Measurements from ENCODE around the gene CCDC77. TPM values are rescaled to one million over a fixed set of nuclear protein-coding genes. Genes with fewer than 3 reads are reported as not detected.
A peak's percentile ranks its signal among the peaks of the same experiment; 100 is the strongest.

CCDC77 gene
- total RNA-seq (ENCODE audit: unreplicated experiment) = 17.1 TPM
- long read RNA-seq, partial matches to known transcripts = 3 of 11 reads
- long read RNA-seq, other reads (novel, unspliced or antisense) = 5 of 11 reads

DNA sequence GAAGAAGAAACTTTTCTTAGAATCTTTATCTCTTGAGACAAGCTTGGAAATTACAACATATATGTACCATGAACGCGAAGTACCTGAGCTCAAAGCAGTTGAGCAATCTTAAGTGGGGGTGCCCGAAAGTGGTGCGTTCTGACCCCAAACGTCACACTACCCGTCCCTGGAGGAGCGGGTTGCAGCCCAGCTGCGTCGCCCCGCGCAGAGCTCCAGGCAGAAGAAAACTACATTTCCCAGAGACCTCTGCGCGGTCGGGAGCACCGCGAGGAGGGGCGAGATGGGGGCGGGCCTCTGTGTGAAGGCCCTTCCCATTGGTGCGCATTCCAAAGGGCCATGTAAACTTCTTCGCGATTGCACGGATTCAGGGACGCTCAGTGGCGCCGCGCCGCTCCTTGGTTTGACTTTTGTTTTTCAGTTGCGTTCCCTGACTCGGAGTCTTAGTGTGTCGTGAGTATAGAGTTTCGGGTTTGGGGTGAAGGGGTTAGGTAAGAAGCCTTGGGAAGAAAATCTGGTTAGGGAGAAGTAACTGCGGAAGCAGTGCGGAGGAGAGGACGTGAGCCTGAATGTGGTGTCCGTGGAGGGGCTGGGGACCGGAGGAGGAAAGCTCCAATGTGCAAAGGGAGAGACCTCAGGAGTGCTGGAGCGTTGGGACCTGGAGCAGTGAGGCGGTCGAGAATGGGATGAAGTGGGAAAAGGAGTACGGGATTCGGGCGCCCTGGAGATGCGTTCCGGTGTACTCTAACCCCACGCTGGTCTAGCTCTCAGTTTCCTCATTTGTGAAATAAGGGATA, at the start of gene CCDC77:
CCDC77 (plus strand) TSS at position 410 of the 794 bp plus-strand sequence. CDS start 7,740 bp downstream, outside the sequence.
- H3K4me3 Mint-ChIP-seq (ENCODE audit: unreplicated experiment) = no peak within 1 kb of the TSS
- peaks cover 2% of the 10 kb centered on the region for H3K27me3 Mint-ChIP-seq (ENCODE audit: unreplicated experiment)
- no peak within 1 kb of the TSS for H3K27ac Mint-ChIP-seq (ENCODE audit: unreplicated experiment)
- H3K9me3 Mint-ChIP-seq (ENCODE audit: unreplicated experiment) = peaks cover 2% of the 10 kb centered on the region
- peak; percentile 89 for DNase-seq
- TF ChIP-seq, protein P1, sequence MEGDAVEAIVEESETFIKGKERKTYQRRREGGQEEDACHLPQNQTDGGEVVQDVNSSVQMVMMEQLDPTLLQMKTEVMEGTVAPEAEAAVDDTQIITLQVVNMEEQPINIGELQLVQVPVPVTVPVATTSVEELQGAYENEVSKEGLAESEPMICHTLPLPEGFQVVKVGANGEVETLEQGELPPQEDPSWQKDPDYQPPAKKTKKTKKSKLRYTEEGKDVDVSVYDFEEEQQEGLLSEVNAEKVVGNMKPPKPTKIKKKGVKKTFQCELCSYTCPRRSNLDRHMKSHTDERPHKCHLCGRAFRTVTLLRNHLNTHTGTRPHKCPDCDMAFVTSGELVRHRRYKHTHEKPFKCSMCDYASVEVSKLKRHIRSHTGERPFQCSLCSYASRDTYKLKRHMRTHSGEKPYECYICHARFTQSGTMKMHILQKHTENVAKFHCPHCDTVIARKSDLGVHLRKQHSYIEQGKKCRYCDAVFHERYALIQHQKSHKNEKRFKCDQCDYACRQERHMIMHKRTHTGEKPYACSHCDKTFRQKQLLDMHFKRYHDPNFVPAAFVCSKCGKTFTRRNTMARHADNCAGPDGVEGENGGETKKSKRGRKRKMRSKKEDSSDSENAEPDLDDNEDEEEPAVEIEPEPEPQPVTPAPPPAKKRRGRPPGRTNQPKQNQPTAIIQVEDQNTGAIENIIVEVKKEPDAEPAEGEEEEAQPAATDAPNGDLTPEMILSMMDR (IDR thresholded peaks at IDR 0.05; ENCODE audit: partially characterized antibody, unreplicated experiment) = no peak
- no peaks in the 10 kb centered on the region for H3K4me1 Mint-ChIP-seq (ENCODE audit: low read depth, unreplicated experiment)
- H3K36me3 Mint-ChIP-seq (ENCODE audit: unreplicated experiment) = no peaks in the 10 kb centered on the region

DNA sequence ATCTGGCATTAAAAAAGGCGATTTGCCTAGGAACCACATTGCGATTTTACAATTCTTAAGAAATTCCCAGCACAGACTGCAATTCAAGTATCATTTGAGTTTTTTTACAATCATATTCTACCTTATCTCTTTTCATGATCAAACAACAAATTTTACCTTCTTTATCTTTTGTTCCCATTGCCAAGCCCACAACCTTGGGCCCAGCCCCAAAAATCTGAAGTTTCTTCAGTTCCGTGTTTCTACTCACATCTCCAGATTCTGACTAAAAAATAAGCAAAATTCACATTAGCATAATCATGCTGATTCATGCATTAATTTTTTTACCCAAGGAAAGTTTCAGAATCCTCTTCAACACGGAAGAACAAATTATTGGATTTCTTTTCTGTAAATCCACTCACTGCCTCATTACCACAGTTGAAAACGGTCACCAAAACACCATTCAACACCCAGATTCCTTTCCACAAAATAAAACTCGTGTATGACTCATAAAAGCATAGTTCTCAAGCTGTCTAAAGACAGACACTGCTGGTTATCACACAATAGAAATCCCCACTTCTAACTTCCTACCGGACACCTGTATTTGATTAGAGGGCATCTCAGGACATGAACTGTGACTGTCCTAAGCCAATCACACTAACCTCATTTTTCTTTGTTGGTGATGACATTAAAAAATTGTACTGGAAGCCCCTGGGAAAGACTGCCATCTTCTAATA, 45.0 kb upstream of the CCDC77 start:
- Mint-ChIP-seq H3K4me3 (ENCODE audit: unreplicated experiment) (no peak overlapping the region), H3K36me3 (ENCODE audit: unreplicated experiment) (peaks cover 17% of the 10 kb centered on the region), H3K27ac (ENCODE audit: unreplicated experiment) (peak overlapping the region; percentile 1), H3K9me3 (ENCODE audit: unreplicated experiment) (peaks cover 1% of the 10 kb centered on the region), H3K4me1 (ENCODE audit: low read depth, unreplicated experiment) (no peaks in the 10 kb centered on the region), H3K27me3 (ENCODE audit: unreplicated experiment) (no peaks in the 10 kb centered on the region)
- DNase-seq = no peak
- TF ChIP-seq, protein P1 (IDR thresholded peaks at IDR 0.05; ENCODE audit: partially characterized antibody, unreplicated experiment) = no peak

DNA sequence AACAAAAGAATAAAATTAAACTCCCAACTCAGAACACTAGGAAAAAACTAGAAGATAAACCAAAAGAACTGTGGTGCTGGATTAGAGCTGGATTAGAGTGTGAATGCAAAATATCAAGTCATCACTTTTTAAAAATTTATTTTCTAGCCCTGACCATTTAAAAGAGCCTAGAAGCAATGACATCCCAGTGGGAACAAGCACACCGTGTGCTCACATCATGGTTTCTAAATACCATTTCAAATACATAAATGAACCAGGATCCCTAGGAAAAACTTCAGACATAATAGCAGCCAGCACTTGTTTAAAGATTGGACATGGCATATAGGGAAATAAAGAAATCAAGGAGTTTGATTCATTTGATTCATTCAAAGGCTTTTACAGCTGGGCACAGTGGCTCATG, 42.4 kb upstream of the CCDC77 start:
- Mint-ChIP-seq H3K4me1 (ENCODE audit: low read depth, unreplicated experiment) (no peaks in the 10 kb centered on the region), H3K27me3 (ENCODE audit: unreplicated experiment) (no peaks in the 10 kb centered on the region), H3K27ac (ENCODE audit: unreplicated experiment) (no peak overlapping the region), H3K36me3 (ENCODE audit: unreplicated experiment) (peaks cover 23% of the 10 kb centered on the region), H3K9me3 (ENCODE audit: unreplicated experiment) (peaks cover 1% of the 10 kb centered on the region), H3K4me3 (ENCODE audit: unreplicated experiment) (no peak overlapping the region)
- TF ChIP-seq, protein P1 (IDR thresholded peaks at IDR 0.05; ENCODE audit: partially characterized antibody, unreplicated experiment) = no peak
- no peak for DNase-seq

DNA sequence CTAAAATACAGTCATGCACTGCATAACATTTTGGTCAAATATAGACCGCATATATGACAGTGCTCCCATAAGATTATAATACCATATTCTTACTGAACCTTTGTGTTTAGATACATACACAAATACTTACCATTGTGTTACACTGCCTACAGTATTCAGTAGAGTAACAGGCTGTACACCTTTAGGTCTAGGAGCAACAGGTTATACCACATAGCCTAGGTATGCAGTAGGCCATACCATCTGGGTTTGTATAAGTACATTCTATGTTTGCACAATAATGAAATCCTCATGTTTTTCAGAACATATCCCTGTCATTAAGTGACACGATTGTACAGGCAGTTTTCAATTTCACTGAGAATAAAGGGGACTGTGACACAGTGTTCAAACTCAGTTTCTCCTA, 34.6 kb upstream of the CCDC77 start:
- TF ChIP-seq, protein P1 (IDR thresholded peaks at IDR 0.05; ENCODE audit: partially characterized antibody, unreplicated experiment) = no peak
- no peaks in the 10 kb centered on the region for H3K9me3 Mint-ChIP-seq (ENCODE audit: unreplicated experiment)
- no peaks in the 10 kb centered on the region for H3K4me1 Mint-ChIP-seq (ENCODE audit: low read depth, unreplicated experiment)
- H3K4me3 Mint-ChIP-seq (ENCODE audit: unreplicated experiment) = no peak overlapping the region
- DNase-seq = no peak
- H3K27ac Mint-ChIP-seq (ENCODE audit: unreplicated experiment) = no peak overlapping the region
- H3K27me3 Mint-ChIP-seq (ENCODE audit: unreplicated experiment) = no peaks in the 10 kb centered on the region
- peaks cover 28% of the 10 kb centered on the region for H3K36me3 Mint-ChIP-seq (ENCODE audit: unreplicated experiment)
